ENCODE results near the gene SYT2.

SYT2 gene

GRCh38 chr1:202593845-202594244, 116.4 kb downstream of the SYT2 start:
- no peak for DNase-seq (ENCODE audit: low read depth)

GRCh38 chr1:202592146-202592545, 118.1 kb downstream of the SYT2 start:
- no peak overlapping the region for H3K4me3 ChIP-seq (ENCODE audit: control insufficient read depth, low read depth, low read length)
- TF ChIP-seq CTCF (IDR thresholded peaks at IDR 0.05; ENCODE audit: control insufficient read depth, insufficient read depth, low read depth, low read length, missing control alignments) = no peak
- no peak for DNase-seq (ENCODE audit: low read depth)

More at GRCh38 chr1:202593845-202594244, 116.4 kb downstream of the SYT2 start:
- no peak for TF ChIP-seq CTCF (IDR thresholded peaks at IDR 0.05; ENCODE audit: control insufficient read depth, insufficient read depth, low read depth, low read length, missing control alignments)
- no peak overlapping the region for H3K4me3 ChIP-seq (ENCODE audit: control insufficient read depth, low read depth, low read length)

GRCh38 chr1:202591515-202591914, 118.7 kb downstream of the SYT2 start:
- no peak for DNase-seq (ENCODE audit: low read depth)
- no peak overlapping the region for H3K4me3 ChIP-seq (ENCODE audit: control insufficient read depth, low read depth, low read length)
- TF ChIP-seq CTCF (IDR thresholded peaks at IDR 0.05; ENCODE audit: control insufficient read depth, insufficient read depth, low read depth, low read length, missing control alignments) = no peak

- DNase-seq (ENCODE audit: low read depth) = no peak
- no peak overlapping the region for H3K4me3 ChIP-seq (ENCODE audit: control insufficient read depth, low read depth, low read length)
- no peak for TF ChIP-seq CTCF (IDR thresholded peaks at IDR 0.05; ENCODE audit: control insufficient read depth, insufficient read depth, low read depth, low read length, missing control alignments)
Observed at GRCh38 chr1:202590975-202591411, 119.3 kb downstream of the SYT2 start.

GRCh38 chr1:202590126-202590525, 120.1 kb downstream of the SYT2 start:
- H3K4me3 ChIP-seq (ENCODE audit: control insufficient read depth, low read depth, low read length) = no peak overlapping the region
- no peak for DNase-seq (ENCODE audit: low read depth)
- TF ChIP-seq CTCF (IDR thresholded peaks at IDR 0.05; ENCODE audit: control insufficient read depth, insufficient read depth, low read depth, low read length, missing control alignments) = no peak

GRCh38 chr1:202589190-202589930, 120.9 kb downstream of the SYT2 start:
- DNase-seq (ENCODE audit: low read depth) = peak; percentile 94

More at GRCh38 chr1:202589190-202589930, 120.9 kb downstream of the SYT2 start:
- no peak for TF ChIP-seq CTCF (IDR thresholded peaks at IDR 0.05; ENCODE audit: control insufficient read depth, insufficient read depth, low read depth, low read length, missing control alignments)
- H3K4me3 ChIP-seq (ENCODE audit: control insufficient read depth, low read depth, low read length) = no peak overlapping the region
